DOHH2 (cell line): ENCODE data around the gene TBX20.

Experiments
- H3F3A ChIP-seq: fragments of 200-600 bp; sonication (generic), shearing (Covaris generic); 2 replicates; pipeline ENCODE4 v1.6.0; 2016; ENCODE audit warnings: antibody characterized with exemption, mild to moderate bottlenecking; ENCODE audit not compliant: control insufficient read depth, insufficient read depth
- H3K27ac ChIP-seq: fragments of 200-600 bp; sonication (generic); 2 replicates; pipeline ENCODE4 v1.5.1; 2014; ENCODE audit warnings: low read depth, mild to moderate bottlenecking, low read length, moderate library complexity
- H3K27me3 ChIP-seq: fragments of 200-600 bp; sonication (generic); 2 replicates; pipeline ENCODE4 v1.6.1; 2014; ENCODE audit warnings: mild to moderate bottlenecking, low read length, mixed read lengths; ENCODE audit not compliant: control insufficient read depth
- H3K36me3 ChIP-seq: fragments of 200-600 bp; sonication (generic); 2 replicates; pipeline ENCODE4 v1.6.1; 2014; ENCODE audit warnings: mild to moderate bottlenecking, low read length, moderate library complexity, mixed read lengths; ENCODE audit not compliant: control insufficient read depth
- H3K4me1 ChIP-seq: fragments of 200-600 bp; sonication (generic); 2 replicates; pipeline ENCODE4 v1.6.1; 2014; ENCODE audit warnings: mild to moderate bottlenecking, low read length, mixed read lengths; ENCODE audit not compliant: control insufficient read depth
- H3K4me2 ChIP-seq: fragments of 200-600 bp; sonication (generic); 2 replicates; pipeline ENCODE4 v1.6.0; 2014; ENCODE audit warnings: mild to moderate bottlenecking, low read length, moderate library complexity
- H3K4me3 ChIP-seq: fragments of 200-600 bp; sonication (generic); 2 replicates; pipeline ENCODE4 v1.5.1; 2014; ENCODE audit warnings: mild to moderate bottlenecking, low read length, mixed read lengths
- H3K79me2 ChIP-seq: fragments of 200-600 bp; sonication (generic); 2 replicates; pipeline ENCODE4 v1.6.1; 2014; ENCODE audit warnings: mild to moderate bottlenecking, low read length, mixed read lengths; ENCODE audit not compliant: control insufficient read depth
- H3K9me2 ChIP-seq: fragments of 200-600 bp; sonication (generic); replicated peaks from 2 replicates; pipeline ENCODE4 v1.6.1; 2014; ENCODE audit warnings: mild to moderate bottlenecking, low read length, mixed read lengths; ENCODE audit not compliant: control insufficient read depth
- H3K9me3 ChIP-seq: fragments of 200-600 bp; sonication (generic); 2 replicates; pipeline ENCODE4 v1.6.1; 2014; ENCODE audit warnings: antibody characterized with exemption, low read length, mixed read lengths; ENCODE audit not compliant: control insufficient read depth, insufficient read depth
- H4K20me1 ChIP-seq: fragments of 200-600 bp; sonication (generic); 2 replicates; pipeline ENCODE4 v1.6.0; 2014; ENCODE audit warnings: low read depth, mild to moderate bottlenecking, antibody characterized with exemption, low read length, moderate library complexity; ENCODE audit not compliant: control insufficient read depth, insufficient read depth
- EZH2phosphoT487 ChIP-seq: fragments of 200-600 bp; sonication (generic); IDR thresholded peaks from 2 replicates; pipeline ENCODE4 v1.6.1; 2017; ENCODE audit warnings: borderline replicate concordance, mild to moderate bottlenecking, antibody characterized with exemption, low read length, moderate library complexity, mixed read lengths
- TF ChIP-seq, protein P1 (sequence below): fragments of 200-600 bp; sonication (generic); IDR thresholded peaks from one replicate; pipeline ENCODE4 v1.5.1; 2014; ENCODE audit warnings: antibody characterized with exemption, mild to moderate bottlenecking, low read depth, low read length; ENCODE audit not compliant: poor library complexity, severe bottlenecking

The TBX20 gene

DNA sequence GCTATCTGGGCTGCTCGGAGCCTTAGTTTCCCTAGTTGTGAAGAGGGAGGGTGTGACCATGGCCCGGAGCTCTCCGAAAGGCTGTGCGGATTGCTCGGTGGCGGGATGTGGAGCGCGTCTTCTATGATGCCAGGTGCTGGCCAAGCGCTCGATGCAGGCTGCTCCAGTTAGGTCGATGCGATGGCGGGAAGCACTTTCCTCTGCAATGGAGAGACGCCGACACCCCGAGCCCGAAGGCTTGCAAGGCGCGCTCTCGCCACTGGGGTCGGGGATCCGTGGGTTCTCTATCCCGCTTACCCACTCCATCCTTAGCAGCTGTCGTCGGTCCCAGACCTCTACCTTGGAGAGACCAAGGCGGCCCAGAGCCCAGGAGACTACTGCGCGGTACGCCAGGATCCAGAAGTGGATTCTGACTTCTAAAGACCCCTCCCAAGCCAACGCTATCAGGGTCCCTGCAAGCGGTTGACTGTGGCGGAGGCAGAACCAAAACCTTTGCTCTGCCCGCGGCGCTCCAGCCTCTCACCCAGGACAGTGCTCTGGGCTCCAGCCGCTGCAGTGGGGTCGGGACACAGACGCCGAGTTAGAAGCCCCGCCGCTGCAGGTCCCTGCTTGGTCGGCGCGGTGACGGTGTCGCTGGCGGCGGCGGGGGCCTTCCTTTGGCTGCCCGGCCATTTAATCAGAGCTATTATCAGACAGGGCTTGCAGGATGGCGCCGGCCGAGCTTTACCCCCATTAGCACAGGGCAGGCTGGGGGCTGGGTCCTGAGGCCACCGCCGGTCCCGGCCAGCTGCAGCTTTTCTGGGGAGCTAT is 7.8 kb upstream of the TBX20 start:
- H3K79me2 ChIP-seq = no peaks in the 10 kb centered on the region
- no peak overlapping the region for H3K4me2 ChIP-seq
- H3K27ac ChIP-seq = no peak overlapping the region
- H3K4me3 ChIP-seq = no peak overlapping the region
- H3F3A ChIP-seq = no peaks in the 10 kb centered on the region
- H3K9me3 ChIP-seq = no peaks in the 10 kb centered on the region
- H3K36me3 ChIP-seq = no peaks in the 10 kb centered on the region
- no peaks in the 10 kb centered on the region for H4K20me1 ChIP-seq
- TF ChIP-seq, protein P1, sequence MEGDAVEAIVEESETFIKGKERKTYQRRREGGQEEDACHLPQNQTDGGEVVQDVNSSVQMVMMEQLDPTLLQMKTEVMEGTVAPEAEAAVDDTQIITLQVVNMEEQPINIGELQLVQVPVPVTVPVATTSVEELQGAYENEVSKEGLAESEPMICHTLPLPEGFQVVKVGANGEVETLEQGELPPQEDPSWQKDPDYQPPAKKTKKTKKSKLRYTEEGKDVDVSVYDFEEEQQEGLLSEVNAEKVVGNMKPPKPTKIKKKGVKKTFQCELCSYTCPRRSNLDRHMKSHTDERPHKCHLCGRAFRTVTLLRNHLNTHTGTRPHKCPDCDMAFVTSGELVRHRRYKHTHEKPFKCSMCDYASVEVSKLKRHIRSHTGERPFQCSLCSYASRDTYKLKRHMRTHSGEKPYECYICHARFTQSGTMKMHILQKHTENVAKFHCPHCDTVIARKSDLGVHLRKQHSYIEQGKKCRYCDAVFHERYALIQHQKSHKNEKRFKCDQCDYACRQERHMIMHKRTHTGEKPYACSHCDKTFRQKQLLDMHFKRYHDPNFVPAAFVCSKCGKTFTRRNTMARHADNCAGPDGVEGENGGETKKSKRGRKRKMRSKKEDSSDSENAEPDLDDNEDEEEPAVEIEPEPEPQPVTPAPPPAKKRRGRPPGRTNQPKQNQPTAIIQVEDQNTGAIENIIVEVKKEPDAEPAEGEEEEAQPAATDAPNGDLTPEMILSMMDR = no peak
- no peak for TF ChIP-seq EZH2phosphoT487
- H3K4me1 ChIP-seq = no peaks in the 10 kb centered on the region
- peaks cover 27% of the 10 kb centered on the region for H3K27me3 ChIP-seq
- no peaks in the 10 kb centered on the region for H3K9me2 ChIP-seq

DNA sequence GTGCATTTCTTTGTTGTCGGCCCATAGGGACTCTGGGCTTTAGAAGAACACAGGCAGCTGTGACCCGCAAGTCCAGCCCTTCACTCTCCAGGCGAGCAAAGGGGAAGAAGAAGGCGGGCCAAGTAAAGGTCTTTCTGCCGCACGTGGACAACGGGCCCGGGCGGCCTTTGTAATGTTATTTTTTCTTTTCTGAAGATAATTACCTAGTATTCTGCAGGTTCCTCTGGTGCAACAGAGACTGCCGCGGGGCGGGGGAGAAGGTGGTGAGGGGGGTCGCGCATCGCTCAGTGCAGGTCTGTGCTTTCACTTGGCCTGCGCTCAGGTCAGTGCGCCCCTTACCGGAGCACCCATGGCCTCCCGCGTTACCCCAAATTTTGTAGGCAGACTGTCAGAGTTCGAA is 7.1 kb upstream of the TBX20 start:
- Histone ChIP-seq H3K27me3 (peaks cover 33% of the 10 kb centered on the region), H3K36me3 (no peaks in the 10 kb centered on the region), H3K79me2 (no peaks in the 10 kb centered on the region), H3F3A (no peaks in the 10 kb centered on the region), H4K20me1 (no peaks in the 10 kb centered on the region), H3K9me3 (no peaks in the 10 kb centered on the region), H3K27ac (no peak overlapping the region), H3K9me2 (no peaks in the 10 kb centered on the region), H3K4me1 (no peaks in the 10 kb centered on the region), H3K4me3 (no peak overlapping the region), H3K4me2 (no peak overlapping the region)
- TF ChIP-seq, protein P1 = no peak
- TF ChIP-seq EZH2phosphoT487 = no peak

DNA sequence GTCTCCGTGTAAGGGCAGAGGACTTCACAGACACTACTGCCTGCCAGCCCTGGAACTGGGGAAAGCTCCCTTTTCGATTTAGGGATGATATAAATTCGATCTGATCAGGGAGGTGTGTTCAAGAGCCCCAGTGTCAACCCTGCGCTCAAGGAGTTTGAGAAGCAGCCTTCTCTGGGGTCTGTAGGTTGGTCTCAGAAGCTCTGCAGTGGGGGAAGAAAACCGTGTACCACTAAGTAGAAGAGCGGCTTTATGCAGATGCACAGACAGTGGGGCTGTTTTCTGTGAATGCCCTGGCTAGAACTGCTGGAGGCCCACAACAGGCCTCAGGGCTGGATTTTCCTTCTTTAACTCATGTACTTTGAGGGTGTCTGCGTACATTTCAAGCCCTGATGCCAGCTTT is 6.3 kb upstream of the TBX20 start:
- Histone ChIP-seq H3K4me1 (no peaks in the 10 kb centered on the region), H3K27ac (no peak overlapping the region), H3K9me2 (no peaks in the 10 kb centered on the region), H3F3A (no peaks in the 10 kb centered on the region), H3K4me2 (no peak overlapping the region), H3K36me3 (no peaks in the 10 kb centered on the region), H3K79me2 (no peaks in the 10 kb centered on the region), H3K4me3 (no peak overlapping the region), H4K20me1 (no peaks in the 10 kb centered on the region), H3K27me3 (peaks cover 37% of the 10 kb centered on the region), H3K9me3 (no peaks in the 10 kb centered on the region)
- TF ChIP-seq, protein P1 = no peak
- no peak for TF ChIP-seq EZH2phosphoT487

DNA sequence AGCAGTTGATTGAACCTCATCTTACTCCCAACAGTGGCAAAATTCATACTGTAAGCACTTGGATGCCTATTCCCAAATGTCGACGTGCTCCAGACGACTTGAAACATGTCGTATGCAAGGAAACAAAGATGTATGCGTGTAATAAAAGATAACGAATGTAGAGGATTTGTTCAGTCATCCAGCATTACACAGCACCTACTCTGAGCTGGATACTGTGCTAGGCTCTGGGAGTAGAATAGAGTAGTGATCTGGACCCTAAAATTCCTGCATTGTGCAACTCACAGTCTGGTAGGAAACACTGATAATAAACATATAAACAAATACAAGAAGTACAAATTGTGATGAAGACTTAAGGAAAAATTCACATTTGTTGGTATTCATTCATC is 5.6 kb upstream of the TBX20 start:
- no peaks in the 10 kb centered on the region for H3K79me2 ChIP-seq
- no peaks in the 10 kb centered on the region for H3K9me2 ChIP-seq
- H3K4me1 ChIP-seq = no peaks in the 10 kb centered on the region
- no peaks in the 10 kb centered on the region for H3F3A ChIP-seq
- H3K27ac ChIP-seq = no peak overlapping the region
- no peak for TF ChIP-seq EZH2phosphoT487
- TF ChIP-seq, protein P1 = no peak
- H3K27me3 ChIP-seq = peaks cover 37% of the 10 kb centered on the region
- H4K20me1 ChIP-seq = no peaks in the 10 kb centered on the region
- no peak overlapping the region for H3K4me3 ChIP-seq
- no peaks in the 10 kb centered on the region for H3K9me3 ChIP-seq
- H3K4me2 ChIP-seq = no peak overlapping the region
- no peaks in the 10 kb centered on the region for H3K36me3 ChIP-seq
